ENCODE data around the gene FOXO6.

Gene FOXO6

DNA sequence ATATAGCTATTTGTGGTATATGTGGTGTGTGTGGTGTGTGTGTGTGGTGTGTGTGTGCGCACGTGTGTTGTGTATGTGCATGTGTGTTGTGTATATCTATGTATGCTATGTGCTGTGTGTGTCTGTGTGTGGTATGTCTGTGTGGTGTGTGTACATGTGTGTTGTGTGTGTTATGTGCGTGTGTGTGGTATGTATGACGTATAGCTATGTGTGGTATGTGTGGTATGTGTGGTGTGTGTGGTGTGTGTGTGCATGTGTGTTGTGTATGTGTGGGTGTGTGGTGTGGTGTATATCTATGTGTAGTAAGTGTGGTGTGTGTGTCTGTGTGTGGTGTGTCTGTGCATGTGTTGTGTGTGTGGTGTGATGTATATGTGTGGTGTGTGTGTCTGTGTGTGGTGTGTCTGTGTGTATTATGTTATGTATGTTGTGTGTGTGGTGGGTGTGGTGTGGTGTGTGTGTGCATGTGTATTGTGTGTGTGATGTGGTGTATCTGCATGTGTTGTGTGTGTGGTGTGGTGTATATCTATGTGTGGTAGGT is 63.4 kb downstream of the FOXO6 start:
- Histone ChIP-seq H3K4me1 (ENCODE audit: insufficient read depth, poor library complexity, severe bottlenecking) (peaks cover 7% of the 10 kb centered on the region), H3K27ac (ENCODE audit: poor library complexity, severe bottlenecking) (no peak overlapping the region), H3K36me3 (ENCODE audit: low read depth) (no peaks in the 10 kb centered on the region), H3K4me3 (ENCODE audit: severe bottlenecking) (no peak overlapping the region), H3K27me3 (ENCODE audit: insufficient read depth, poor library complexity, severe bottlenecking) (no peaks in the 10 kb centered on the region), H3K9me3 (ENCODE audit: severe bottlenecking) (no peaks in the 10 kb centered on the region)
- ATAC-seq (ENCODE audit: low read depth) (no peak), DNase-seq (ENCODE audit: low spot score) (no peak)
- TF ChIP-seq, protein P1, sequence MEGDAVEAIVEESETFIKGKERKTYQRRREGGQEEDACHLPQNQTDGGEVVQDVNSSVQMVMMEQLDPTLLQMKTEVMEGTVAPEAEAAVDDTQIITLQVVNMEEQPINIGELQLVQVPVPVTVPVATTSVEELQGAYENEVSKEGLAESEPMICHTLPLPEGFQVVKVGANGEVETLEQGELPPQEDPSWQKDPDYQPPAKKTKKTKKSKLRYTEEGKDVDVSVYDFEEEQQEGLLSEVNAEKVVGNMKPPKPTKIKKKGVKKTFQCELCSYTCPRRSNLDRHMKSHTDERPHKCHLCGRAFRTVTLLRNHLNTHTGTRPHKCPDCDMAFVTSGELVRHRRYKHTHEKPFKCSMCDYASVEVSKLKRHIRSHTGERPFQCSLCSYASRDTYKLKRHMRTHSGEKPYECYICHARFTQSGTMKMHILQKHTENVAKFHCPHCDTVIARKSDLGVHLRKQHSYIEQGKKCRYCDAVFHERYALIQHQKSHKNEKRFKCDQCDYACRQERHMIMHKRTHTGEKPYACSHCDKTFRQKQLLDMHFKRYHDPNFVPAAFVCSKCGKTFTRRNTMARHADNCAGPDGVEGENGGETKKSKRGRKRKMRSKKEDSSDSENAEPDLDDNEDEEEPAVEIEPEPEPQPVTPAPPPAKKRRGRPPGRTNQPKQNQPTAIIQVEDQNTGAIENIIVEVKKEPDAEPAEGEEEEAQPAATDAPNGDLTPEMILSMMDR (IDR thresholded peaks at IDR 0.05; ENCODE audit: poor library complexity, severe bottlenecking): no peak

DNA sequence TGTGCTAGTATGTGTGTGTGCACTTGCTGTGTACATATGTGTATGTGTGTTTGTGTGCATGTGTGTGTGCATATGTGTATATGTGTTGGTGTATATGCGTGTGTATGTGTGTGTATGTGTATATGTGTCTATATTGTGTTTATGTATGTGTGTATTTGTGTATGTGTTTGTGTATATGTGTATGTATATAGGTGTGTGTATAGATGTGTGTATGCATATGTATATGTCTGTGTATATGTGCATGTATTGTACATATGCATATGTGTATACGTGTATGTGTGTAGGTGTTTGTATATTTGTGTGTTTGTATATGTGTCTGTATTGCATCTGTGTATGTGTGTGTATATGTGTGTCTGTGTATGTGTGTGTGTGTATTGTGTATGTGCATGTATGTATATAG is 64.1 kb downstream of the FOXO6 start:
- TF ChIP-seq, protein P1 (IDR thresholded peaks at IDR 0.05; ENCODE audit: poor library complexity, severe bottlenecking): no peak

GRCh38 chr1:41426201-41426890 is 65.1 kb downstream of the FOXO6 start:
- Histone ChIP-seq H3K4me3 (ENCODE audit: severe bottlenecking) (no peak overlapping the region), H3K4me1 (ENCODE audit: insufficient read depth, poor library complexity, severe bottlenecking) (peaks cover 4% of the 10 kb centered on the region), H3K27me3 (ENCODE audit: insufficient read depth, poor library complexity, severe bottlenecking) (no peaks in the 10 kb centered on the region), H3K9me3 (ENCODE audit: severe bottlenecking) (no peaks in the 10 kb centered on the region), H3K36me3 (ENCODE audit: low read depth) (no peaks in the 10 kb centered on the region), H3K27ac (ENCODE audit: poor library complexity, severe bottlenecking) (no peak overlapping the region)
- TF ChIP-seq, protein P1 (IDR thresholded peaks at IDR 0.05; ENCODE audit: poor library complexity, severe bottlenecking): no peak
- ATAC-seq (ENCODE audit: low read depth) (no peak; the same call in 2 of the 3 replicates), DNase-seq (ENCODE audit: low spot score) (no peak)

More for the DNA sequence above, 64.1 kb downstream of the FOXO6 start:
- Histone ChIP-seq H3K9me3 (ENCODE audit: severe bottlenecking) (no peaks in the 10 kb centered on the region), H3K4me3 (ENCODE audit: severe bottlenecking) (no peak overlapping the region), H3K27me3 (ENCODE audit: insufficient read depth, poor library complexity, severe bottlenecking) (no peaks in the 10 kb centered on the region), H3K4me1 (ENCODE audit: insufficient read depth, poor library complexity, severe bottlenecking) (peaks cover 4% of the 10 kb centered on the region), H3K36me3 (ENCODE audit: low read depth) (no peaks in the 10 kb centered on the region), H3K27ac (ENCODE audit: poor library complexity, severe bottlenecking) (no peak overlapping the region)
- DNase-seq (ENCODE audit: low spot score): no peak
- ATAC-seq (ENCODE audit: low read depth): no peak

DNA sequence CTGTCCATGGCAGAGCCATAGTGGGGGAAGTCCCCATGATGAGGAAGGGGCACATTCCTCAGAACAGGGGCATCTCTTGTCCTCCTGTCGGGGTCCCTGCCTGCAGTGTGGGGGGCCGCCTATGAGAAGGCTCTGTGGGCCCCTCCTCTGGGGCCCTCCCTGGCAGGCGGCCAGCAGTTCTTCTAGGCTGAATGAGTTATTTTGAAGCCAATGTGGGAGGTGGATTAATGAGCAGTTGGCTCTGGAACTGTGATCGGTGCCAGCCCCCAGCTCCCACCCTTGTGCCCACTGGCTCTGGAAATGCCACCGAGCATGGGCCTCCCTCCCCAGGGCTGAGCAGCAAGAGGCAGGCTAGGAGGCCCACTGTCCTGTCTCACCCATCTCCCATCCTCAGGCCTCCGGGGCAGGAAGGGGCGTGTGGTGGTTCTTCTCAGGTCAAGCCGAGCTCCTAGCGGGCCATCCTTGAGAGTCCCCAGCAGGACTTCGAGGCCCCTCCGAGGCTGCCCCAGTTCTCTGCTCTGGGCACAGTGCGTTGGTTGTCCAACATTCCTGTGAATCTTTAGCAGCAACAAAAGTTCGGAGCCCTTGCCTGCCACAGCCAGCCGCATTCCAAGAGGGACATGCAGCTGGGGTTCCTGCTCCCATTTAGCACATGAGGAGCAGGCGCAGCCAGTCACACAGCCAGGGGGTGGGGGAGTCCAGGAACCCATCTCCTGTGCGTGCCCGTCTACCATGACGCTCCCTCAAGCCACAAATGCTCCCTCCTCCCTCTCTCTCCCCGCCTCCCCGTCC is 66.1 kb downstream of the FOXO6 start:
- no peak overlapping the region for H3K4me3 ChIP-seq (ENCODE audit: severe bottlenecking)
- no peaks in the 10 kb centered on the region for H3K36me3 ChIP-seq (ENCODE audit: low read depth)
- no peak for ATAC-seq (ENCODE audit: low read depth)
- no peaks in the 10 kb centered on the region for H3K27me3 ChIP-seq (ENCODE audit: insufficient read depth, poor library complexity, severe bottlenecking)
- no peak overlapping the region for H3K27ac ChIP-seq (ENCODE audit: poor library complexity, severe bottlenecking)
- H3K9me3 ChIP-seq (ENCODE audit: severe bottlenecking): no peaks in the 10 kb centered on the region
- no peak for DNase-seq (ENCODE audit: low spot score)
- peaks cover 4% of the 10 kb centered on the region for H3K4me1 ChIP-seq (ENCODE audit: insufficient read depth, poor library complexity, severe bottlenecking)
- TF ChIP-seq, protein P1 (IDR thresholded peaks at IDR 0.05; ENCODE audit: poor library complexity, severe bottlenecking): no peak
